Cardiac muscle cell (in vitro differentiated cells and primary cell): ENCODE data around the gene CDC42EP3. TPM values are rescaled to one million over a fixed set of nuclear protein-coding genes. Genes with fewer than 3 reads are reported as not detected.

Experiments used
- DNase-seq, 2 donors: peaks; one replicate each; pipeline versions ENCODE4 v3.0.0 to v3.0.0-alpha.2; 2010 to 2017; ENCODE audit warnings: low read depth in 1 of 2, low spot score in 1 of 2
- H3K27ac ChIP-seq: fragments of 200-600 bp; sonication (generic); 2 replicates; pipeline ENCODE4 v1.5.1; 2016
- H3K27me3 ChIP-seq: fragments of 200-600 bp; sonication (generic); 2 replicates; pipeline ENCODE4 v1.6.0; 2016; ENCODE audit warnings: control low read depth
- H3K36me3 ChIP-seq: fragments of 200-600 bp; sonication (generic); 2 replicates; pipeline ENCODE4 v1.5.1; 2016; ENCODE audit warnings: control low read depth
- H3K4me1 ChIP-seq: fragments of 200-600 bp; sonication (generic); 2 replicates; pipeline ENCODE4 v1.8.1; 2017; ENCODE audit warnings: low read depth, mild to moderate bottlenecking, mixed run types
- H3K4me3 ChIP-seq: fragments of 200-600 bp; sonication (generic); 2 replicates; pipeline ENCODE4 v1.5.1; 2016; ENCODE audit warnings: mild to moderate bottlenecking
- H3K9me3 ChIP-seq: fragments of 200-600 bp; sonication (generic); 2 replicates; pipeline ENCODE4 v1.5.1; 2017; ENCODE audit warnings: low read depth, mild to moderate bottlenecking, control low read depth
- polyA plus RNA-seq: library from polyadenylated mRNA; unstranded; fragments of >200 nt; fragmentation: Nextera tagmentation; extraction: Ambion mirVana; gene quantifications from 2 replicates; pipeline ENCODE4 v1.2.1, GENCODE V29; 2016
- total RNA-seq: library from RNA; depleted of rRNA; stranded (reverse); fragments of >200 nt; gene quantifications from 2 replicates; pipeline ENCODE4 v1.2.3, GENCODE V29; 2016
- TF ChIP-seq, protein P1 (sequence below): IDR thresholded peaks from 2 replicates; pipeline ENCODE4 v1.5.1; 2012; ENCODE audit warnings: low read depth, mild to moderate bottlenecking, low read length

Gene CDC42EP3
- total and polyA plus RNA-seq, 2 experiments from 2014 or later = 36.2 to 56.7 TPM

DNA sequence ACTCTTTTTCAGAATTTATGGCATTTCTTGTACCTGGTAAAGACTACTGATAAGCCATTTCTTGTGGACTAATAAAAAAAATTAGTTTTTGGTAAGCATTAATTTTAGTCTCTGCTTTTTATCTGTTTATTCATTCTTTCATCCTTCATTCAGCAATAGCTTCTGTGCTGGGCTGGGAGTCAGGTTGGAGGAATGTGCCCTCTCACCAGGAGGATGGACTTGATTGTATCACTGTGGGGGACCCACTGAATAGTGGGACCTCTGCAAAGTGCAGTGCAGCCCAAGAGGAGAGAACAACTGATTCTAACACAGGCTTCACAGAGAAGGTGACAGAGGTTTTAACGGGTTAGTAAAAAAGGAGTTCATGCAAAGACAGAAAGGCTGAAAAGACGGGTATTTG, 39.1 kb downstream of the CDC42EP3 start:
- Histone ChIP-seq H3K27me3 (no peaks in the 10 kb centered on the region), H3K9me3 (no peaks in the 10 kb centered on the region), H3K27ac (no peak overlapping the region), H3K36me3 (no peaks in the 10 kb centered on the region), H3K4me1 (no peaks in the 10 kb centered on the region), H3K4me3 (no peak overlapping the region)
- TF ChIP-seq, protein P1, sequence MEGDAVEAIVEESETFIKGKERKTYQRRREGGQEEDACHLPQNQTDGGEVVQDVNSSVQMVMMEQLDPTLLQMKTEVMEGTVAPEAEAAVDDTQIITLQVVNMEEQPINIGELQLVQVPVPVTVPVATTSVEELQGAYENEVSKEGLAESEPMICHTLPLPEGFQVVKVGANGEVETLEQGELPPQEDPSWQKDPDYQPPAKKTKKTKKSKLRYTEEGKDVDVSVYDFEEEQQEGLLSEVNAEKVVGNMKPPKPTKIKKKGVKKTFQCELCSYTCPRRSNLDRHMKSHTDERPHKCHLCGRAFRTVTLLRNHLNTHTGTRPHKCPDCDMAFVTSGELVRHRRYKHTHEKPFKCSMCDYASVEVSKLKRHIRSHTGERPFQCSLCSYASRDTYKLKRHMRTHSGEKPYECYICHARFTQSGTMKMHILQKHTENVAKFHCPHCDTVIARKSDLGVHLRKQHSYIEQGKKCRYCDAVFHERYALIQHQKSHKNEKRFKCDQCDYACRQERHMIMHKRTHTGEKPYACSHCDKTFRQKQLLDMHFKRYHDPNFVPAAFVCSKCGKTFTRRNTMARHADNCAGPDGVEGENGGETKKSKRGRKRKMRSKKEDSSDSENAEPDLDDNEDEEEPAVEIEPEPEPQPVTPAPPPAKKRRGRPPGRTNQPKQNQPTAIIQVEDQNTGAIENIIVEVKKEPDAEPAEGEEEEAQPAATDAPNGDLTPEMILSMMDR = no peak
- no peak for DNase-seq

DNA sequence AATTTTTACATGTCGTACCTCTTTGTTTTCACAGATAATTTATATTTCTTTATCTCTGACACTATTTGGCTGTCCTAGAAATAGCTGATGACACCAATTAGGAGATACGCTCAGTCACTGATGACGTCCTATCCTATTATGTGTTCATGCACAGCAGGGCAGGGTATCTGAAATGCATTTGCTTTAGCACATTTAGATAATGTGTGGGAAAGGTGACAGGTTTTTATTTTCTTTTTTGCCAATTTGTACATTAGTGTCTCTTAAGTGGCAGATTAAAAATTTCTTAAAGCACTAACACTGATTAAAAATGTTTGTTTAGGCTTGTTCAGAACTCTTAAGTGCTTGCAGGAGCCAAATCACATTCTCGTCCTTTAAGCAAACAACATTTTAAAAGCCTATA, 39.7 kb downstream of the CDC42EP3 start:
- Histone ChIP-seq H3K9me3 (no peaks in the 10 kb centered on the region), H3K36me3 (no peaks in the 10 kb centered on the region), H3K27ac (no peak overlapping the region), H3K27me3 (no peaks in the 10 kb centered on the region), H3K4me3 (no peak overlapping the region), H3K4me1 (no peaks in the 10 kb centered on the region)
- no peak for DNase-seq
- TF ChIP-seq, protein P1 = no peak

- Histone ChIP-seq H3K4me1 (peaks cover 2% of the 10 kb centered on the region), H3K27ac (no peak overlapping the region), H3K36me3 (no peaks in the 10 kb centered on the region), H3K27me3 (no peaks in the 10 kb centered on the region), H3K4me3 (no peak overlapping the region), H3K9me3 (no peaks in the 10 kb centered on the region)
- TF ChIP-seq, protein P1 = no peak
- DNase-seq = no peak
Measured at GRCh38 chr2:37631292-37631691, 40.1 kb downstream of the CDC42EP3 start.

DNA sequence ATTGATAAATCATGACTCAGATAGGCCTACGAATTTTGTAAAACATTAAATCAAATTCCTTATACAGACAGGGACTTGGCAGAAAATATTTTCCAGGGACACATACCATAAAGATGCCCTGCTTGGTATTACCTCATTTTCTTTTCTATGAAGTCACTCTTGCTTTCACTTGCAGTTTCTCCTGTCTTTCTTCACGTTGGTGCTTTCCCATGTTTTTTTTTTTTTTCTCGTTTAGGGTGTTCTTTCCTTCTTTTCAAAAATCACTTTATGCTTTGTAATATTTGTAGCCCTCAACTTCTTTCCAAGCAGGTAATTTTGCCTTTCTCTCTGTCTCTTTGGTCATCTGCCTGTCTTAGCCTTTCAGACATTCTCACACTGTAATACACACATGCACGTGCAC, 40.7 kb downstream of the CDC42EP3 start:
- H3K4me1 ChIP-seq = peaks cover 7% of the 10 kb centered on the region
- H3K27me3 ChIP-seq = no peaks in the 10 kb centered on the region
- H3K4me3 ChIP-seq = no peak overlapping the region
- TF ChIP-seq, protein P1 = no peak
- no peaks in the 10 kb centered on the region for H3K9me3 ChIP-seq
- no peak overlapping the region for H3K27ac ChIP-seq
- no peaks in the 10 kb centered on the region for H3K36me3 ChIP-seq
- DNase-seq = no peak

- no peaks in the 10 kb centered on the region for H3K9me3 ChIP-seq
- no peaks in the 10 kb centered on the region for H3K36me3 ChIP-seq
- no peak for DNase-seq
- no peaks in the 10 kb centered on the region for H3K27me3 ChIP-seq
- H3K27ac ChIP-seq = no peak overlapping the region
- H3K4me3 ChIP-seq = no peak overlapping the region
- TF ChIP-seq, protein P1 = no peak
- peaks cover 10% of the 10 kb centered on the region for H3K4me1 ChIP-seq
Measured at GRCh38 chr2:37630301-37630700, 41.1 kb downstream of the CDC42EP3 start.

DNA sequence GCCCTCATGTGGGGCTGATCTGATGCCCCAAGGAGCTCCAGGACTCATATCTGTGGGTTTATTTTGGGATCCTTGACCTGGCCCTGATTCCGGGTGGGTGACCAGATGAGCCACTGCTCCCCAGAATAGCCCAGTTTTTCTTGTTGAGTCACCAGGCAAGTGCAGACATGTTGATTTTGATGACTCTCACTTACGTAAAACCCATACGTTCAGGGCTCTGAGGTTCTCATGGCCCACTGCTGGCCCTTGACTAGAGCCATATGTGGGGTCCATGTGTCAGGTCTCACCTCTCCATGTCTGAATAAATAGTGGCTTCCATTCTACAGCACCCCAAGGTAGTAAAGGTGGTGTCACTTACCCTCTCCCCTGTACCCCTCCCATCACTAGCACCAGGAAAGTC, 41.9 kb downstream of the CDC42EP3 start:
- H3K4me3 ChIP-seq = no peak overlapping the region
- H3K4me1 ChIP-seq = peaks cover 13% of the 10 kb centered on the region
- no peak overlapping the region for H3K27ac ChIP-seq
- no peaks in the 10 kb centered on the region for H3K27me3 ChIP-seq
- no peak for DNase-seq
- H3K36me3 ChIP-seq = no peaks in the 10 kb centered on the region
- TF ChIP-seq, protein P1 = no peak
- H3K9me3 ChIP-seq = no peaks in the 10 kb centered on the region
